Lung (tissue), 12 donors: ENCODE data around the gene EXOSC5. TPM values are rescaled to one million over a fixed set of nuclear protein-coding genes. Genes with fewer than 3 reads are reported as not detected.
"Not testable (repeated sequence)": the region's sequence is repeated elsewhere in the genome, so short reads cannot be mapped to it uniquely, and the experiment has no call there.

Experiments used
- ATAC-seq: fragments of 200-7000 bp; cut with Tn5 transposase; one replicate; pipeline ENCODE4 v1.9.1; 2020; ENCODE audit warnings: moderate number of reproducible peaks; ENCODE audit not compliant: insufficient read depth, low FRiP score
- DNase-seq, 3 donors: peaks; one replicate each; pipeline ENCODE4 v3.0.0-alpha.2; 2013 to 2017
- H3K27ac ChIP-seq, 2 donors: one replicate each; pipeline ENCODE4 v1.5.1; 2013; ENCODE audit warnings: mild to moderate bottlenecking in 2 of 2, moderate library complexity in 2 of 2, control low read depth in 1 of 2, inconsistent platforms in 1 of 2, low read depth in 1 of 2, low read length in 1 of 2
- H3K27me3 ChIP-seq, 3 donors: one replicate each; pipeline ENCODE4 v1.5.1; 2013; ENCODE audit warnings: low read length in 2 of 3; ENCODE audit not compliant: control insufficient read depth in 3 of 3, insufficient read depth in 3 of 3
- H3K36me3 ChIP-seq, 4 donors: one replicate each; pipeline ENCODE4 v1.5.1; 2013; ENCODE audit warnings: low read length in 4 of 4, mild to moderate bottlenecking in 1 of 4, moderate library complexity in 1 of 4; ENCODE audit not compliant: control insufficient read depth in 4 of 4, insufficient read depth in 4 of 4
- H3K4me1 ChIP-seq, 5 donors: one replicate each; pipeline ENCODE4 v1.5.1; 2013; ENCODE audit warnings: low read length in 5 of 5, mild to moderate bottlenecking in 2 of 5, moderate library complexity in 1 of 5; ENCODE audit not compliant: control insufficient read depth in 5 of 5, insufficient read depth in 5 of 5
- H3K4me3 ChIP-seq: one replicate; pipeline ENCODE4 v1.5.1; 2013; ENCODE audit warnings: mild to moderate bottlenecking, control low read depth, moderate library complexity
- H3K9ac ChIP-seq, 2 donors: one replicate each; pipeline ENCODE4 v1.5.1; 2013; ENCODE audit warnings: low read length in 2 of 2, control low read depth in 1 of 2; ENCODE audit not compliant: insufficient read depth in 1 of 2
- H3K9me3 ChIP-seq, 4 donors: one replicate each; pipeline ENCODE4 v1.5.1; 2013; ENCODE audit warnings: low read length in 3 of 4, mild to moderate bottlenecking in 1 of 4, moderate library complexity in 1 of 4; ENCODE audit not compliant: control insufficient read depth in 4 of 4, insufficient read depth in 3 of 4
- CTCF ChIP-seq: IDR thresholded peaks from 2 replicates; pipeline ENCODE4 v1.5.1; 2012; ENCODE audit warnings: mild to moderate bottlenecking; ENCODE audit errors: control extremely low read depth, extremely low read depth
- WGBS, 2 donors: extraction: QIAGEN DNeasy Blood & Tissue Kit; methylation state at CpG; one replicate each; pipeline ENCODE4 v1.1.7; 2013; 5-methylcytosine and 5-hydroxymethylcytosine counted together
- polyA plus RNA-seq, 2 donors: library from polyadenylated mRNA; stranded (reverse); fragments of 200-250 nt; gene quantifications; one replicate each; pipeline ENCODE4 v1.2.1, GENCODE V29; 2013
- total RNA-seq, 2 donors: library from RNA; depleted of rRNA in 1 of 2; stranded (reverse); fragments of >200 nt in 1 of 2; gene quantifications; one replicate each; pipeline ENCODE4 v1.2.1, GENCODE V29; 2014 to 2021
- donor health status: control.
- donor health status: control.
- donor health status: Bipolar disorder and iron deficiency.
- donor health status: healthy.
- donor health status: DM: yes; HTN: yes; CAD: no.

Gene EXOSC5
- total and polyA plus RNA-seq, 4 donors = 6.3 to 34.4 (median 27.1) TPM

GRCh38 chr19:41373993-41374392, 23.2 kb downstream of the EXOSC5 start:
- no peak overlapping the region for H3K27ac ChIP-seq
- no peak for ATAC-seq

GRCh38 chr19:41372501-41372900, 24.7 kb downstream of the EXOSC5 start:
- 71 to 89% methylated on average over 2 of the region's 2 CpGs for WGBS, 2 donors
- Histone ChIP-seq H3K4me1 (peaks cover 0 to 21% (median 8%) of the 10 kb centered on the region in 5 donors), H3K4me3 (no peak overlapping the region), H3K9me3 (no peaks in the 10 kb centered on the region), H3K9ac (no peak overlapping the region), H3K27me3 (no peaks in the 10 kb centered on the region), H3K27ac (no peak overlapping the region), H3K36me3 (no peaks in the 10 kb centered on the region)
- no peak for TF ChIP-seq CTCF
- ATAC-seq = no peak
- DNase-seq = peak in 2 of 3 donors; percentile 73 to 74

More at GRCh38 chr19:41373993-41374392, 23.2 kb downstream of the EXOSC5 start:
- Histone ChIP-seq H3K4me3 (no peak overlapping the region), H3K9me3 (no peaks in the 10 kb centered on the region), H3K36me3 (no peaks in the 10 kb centered on the region), H3K9ac (peak overlapping the region in 1 of 2 donors; percentile 2), H3K27me3 (no peaks in the 10 kb centered on the region), H3K4me1 (peaks cover 0 to 21% (median 8%) of the 10 kb centered on the region in 5 donors)
- 35 to 60% methylated on average over 12 of the region's 12 CpGs for WGBS, 2 donors
- peak; percentile 96 for DNase-seq
- TF ChIP-seq CTCF = no peak

- Histone ChIP-seq H3K4me1 (peaks cover 0 to 21% (median 5%) of the 10 kb centered on the region in 5 donors), H3K4me3 (no peak overlapping the region), H3K27me3 (no peaks in the 10 kb centered on the region), H3K36me3 (no peaks in the 10 kb centered on the region), H3K9me3 (no peaks in the 10 kb centered on the region), H3K27ac (no peak overlapping the region), H3K9ac (no peak overlapping the region)
- WGBS, 2 donors = 97% methylated on average over 8 of the region's 8 CpGs
- DNase-seq (no peak), ATAC-seq (no peak)
- no peak for TF ChIP-seq CTCF
These were observed 25.6 kb downstream of the EXOSC5 start for GRCh38 chr19:41371541-41371940.

GRCh38 chr19:41371119-41371518, 26.0 kb downstream of the EXOSC5 start:
- not testable (repeated sequence) for H3K9ac ChIP-seq, DNase-seq, H3K9me3 ChIP-seq, H3K36me3 ChIP-seq, ATAC-seq, H3K27me3 ChIP-seq, H3K27ac ChIP-seq, H3K4me3 ChIP-seq
- 94 to 96% methylated on average over 5 of the region's 5 CpGs for WGBS, 2 donors
- peaks cover 0 to 18% (median 5%) of the 10 kb centered on the region in 5 donors for H3K4me1 ChIP-seq
